IMR-90 (cell line): ENCODE measurements around the gene ASIC2. TPM values are rescaled to one million over a fixed set of nuclear protein-coding genes. Genes with fewer than 3 reads are reported as not detected.

Experiments used
- ATAC-seq: fragments of 200-7000 bp; cut with Tn5 transposase; 2 replicates; pipeline ENCODE4 v1.9.1; 2020; ENCODE audit warnings: low read depth, mild to moderate bottlenecking, moderate library complexity
- BruUV-seq: library from RNA; stranded (reverse); fragments of 400-500 nt; replicated peaks from 2 replicates; lab custom pipeline; 2021; lab: Mats Ljungman, UMichigan
- CTCF ChIA-PET: fragments of 300-600 bp; formaldehyde crosslinking; extraction: SDS; loops from one replicate; lab custom pipeline; 2021; ENCODE audit warnings: antibody characterized with exemption; lab: Yijun Ruan, JAX
- POLR2A ChIA-PET: fragments of 300-600 bp; sonication (Branson Sonifier 250); formaldehyde crosslinking; loops from one replicate; lab custom pipeline; 2022; ENCODE audit warnings: antibody characterized with exemption; ENCODE audit not compliant: unreplicated experiment; lab: Charles Lee
- DNase-seq: peaks from one replicate; pipeline ENCODE4 v3.0.0; 2013
- H2AFZ ChIP-seq: replicated peaks from 2 replicates; pipeline ENCODE3; 2013; ENCODE audit warnings: low read length, mild to moderate bottlenecking; ENCODE audit not compliant: poor library complexity
- H2AK5ac ChIP-seq: 2 replicates; pipeline ENCODE4 v1.6.1; 2013; ENCODE audit warnings: low read depth, low read length, inconsistent platforms
- H2AK9ac ChIP-seq: replicated peaks from 2 replicates; pipeline ENCODE3; 2013; ENCODE audit warnings: mild to moderate bottlenecking, low read depth, low read length, moderate library complexity; ENCODE audit not compliant: poor library complexity
- H2BK120ac ChIP-seq: 2 replicates; pipeline ENCODE4 v1.6.1; 2013; ENCODE audit warnings: low read depth, low read length, inconsistent platforms
- H2BK15ac ChIP-seq: 3 replicates; pipeline ENCODE4 v1.6.1; 2013; ENCODE audit warnings: low read depth, low read length, inconsistent platforms
- H2BK20ac ChIP-seq: 2 replicates; pipeline ENCODE4 v1.6.1; 2013; ENCODE audit warnings: low read depth, mild to moderate bottlenecking, inconsistent platforms, low read length, moderate library complexity
- H2BK5ac ChIP-seq: 2 replicates; pipeline ENCODE4 v1.6.1; 2013; ENCODE audit warnings: mild to moderate bottlenecking, low read depth, low read length, inconsistent platforms; ENCODE audit not compliant: poor library complexity, severe bottlenecking
- H3K14ac ChIP-seq: replicated peaks from 2 replicates; pipeline ENCODE4 v1.6.1; 2013; ENCODE audit warnings: low read depth, low read length, inconsistent platforms
- H3K18ac ChIP-seq: 2 replicates; pipeline ENCODE4 v1.6.1; 2013; ENCODE audit warnings: low read depth, low read length, control low read depth
- H3K23ac ChIP-seq: 2 replicates; pipeline ENCODE4 v1.6.1; 2013; ENCODE audit warnings: low read depth, low read length, inconsistent platforms
- H3K27ac ChIP-seq: 2 replicates; pipeline ENCODE4 v1.5.1; 2013; ENCODE audit warnings: mild to moderate bottlenecking, control low read depth, low read length; ENCODE audit not compliant: insufficient read depth
- H3K27me3 ChIP-seq: 2 replicates; pipeline ENCODE4 v1.6.1; 2013; ENCODE audit warnings: low read length; ENCODE audit not compliant: control insufficient read depth, insufficient read depth
- H3K36me3 ChIP-seq: 2 replicates; pipeline ENCODE4 v1.6.1; 2013; ENCODE audit warnings: low read length, mixed read lengths; ENCODE audit not compliant: control insufficient read depth, insufficient read depth
- H3K4ac ChIP-seq: 2 replicates; pipeline ENCODE4 v1.6.1; 2013; ENCODE audit warnings: low read depth, low read length, inconsistent platforms
- H3K4me1 ChIP-seq: 2 replicates; pipeline ENCODE4 v1.6.1; 2013; ENCODE audit warnings: low read length, mixed read lengths; ENCODE audit not compliant: control insufficient read depth, insufficient read depth
- H3K4me2 ChIP-seq: 2 replicates; pipeline ENCODE4 v1.6.1; 2013; ENCODE audit warnings: low read depth, mild to moderate bottlenecking, control low read depth, low read length, moderate library complexity
- H3K4me3 ChIP-seq: 2 replicates; pipeline ENCODE4 v1.5.1; 2013; ENCODE audit warnings: low read depth, mild to moderate bottlenecking, control low read depth, low read length, moderate library complexity; ENCODE audit not compliant: insufficient read depth
- H3K56ac ChIP-seq: 2 replicates; pipeline ENCODE4 v1.6.1; 2013; ENCODE audit warnings: low read length, inconsistent platforms; ENCODE audit not compliant: insufficient read depth; ENCODE audit errors: extremely low read depth
- H3K79me1 ChIP-seq, 2 experiments: 2 replicates each; pipeline ENCODE4 v1.6.1; 2013; ENCODE audit warnings: low read length in 2 of 2, inconsistent platforms in 1 of 2, low read depth in 1 of 2
- H3K9ac ChIP-seq: 2 replicates; pipeline ENCODE4 v1.6.1; 2013; ENCODE audit warnings: low read depth, low read length, control low read depth
- H3K9me1 ChIP-seq: 2 replicates; pipeline ENCODE4 v1.6.1; 2013; ENCODE audit warnings: low read length, inconsistent platforms; ENCODE audit not compliant: insufficient read depth
- H3K9me3 ChIP-seq: 2 replicates; pipeline ENCODE4 v1.6.1; 2013; ENCODE audit warnings: low read length; ENCODE audit not compliant: control insufficient read depth, insufficient read depth
- H4K20me1 ChIP-seq: 2 replicates; pipeline ENCODE4 v1.6.1; 2013; ENCODE audit warnings: low read length, inconsistent platforms; ENCODE audit not compliant: insufficient read depth
- H4K5ac ChIP-seq: 2 replicates; pipeline ENCODE4 v1.6.1; 2013; ENCODE audit warnings: mild to moderate bottlenecking, low read depth, low read length, control low read depth
- H4K8ac ChIP-seq, 2 experiments: 2 replicates each; pipeline ENCODE4 v1.6.1; 2013; ENCODE audit warnings: low read depth in 2 of 2, low read length in 2 of 2, control low read depth in 1 of 2, inconsistent platforms in 1 of 2
- H4K91ac ChIP-seq: 2 replicates; pipeline ENCODE4 v1.6.1; 2013; ENCODE audit warnings: low read depth, low read length, inconsistent platforms; ENCODE audit not compliant: insufficient read depth
- BHLHE40 ChIP-seq: fragments of 150-350 bp; IDR thresholded peaks from 2 replicates; pipeline ENCODE4 v1.6.1; 2016; ENCODE audit warnings: mild to moderate bottlenecking, low read depth, low read length
- CEBPB ChIP-seq: IDR thresholded peaks from 2 replicates; pipeline ENCODE4 v1.6.1; 2012; ENCODE audit warnings: low read depth, low read length, improper control_type of control experiment
- CHD1 ChIP-seq: IDR thresholded peaks from 2 replicates; pipeline ENCODE4 v1.6.1; 2012; ENCODE audit warnings: low read depth, low read length, improper control_type of control experiment
- ELK1 ChIP-seq: fragments of 150-350 bp; IDR thresholded peaks from 2 replicates; pipeline ENCODE4 v1.6.1; 2016; ENCODE audit warnings: low read depth, mild to moderate bottlenecking, low read length, moderate library complexity, borderline replicate concordance
- FOS ChIP-seq: fragments of 150-350 bp; IDR thresholded peaks from 2 replicates; pipeline ENCODE4 v1.6.1; 2016; ENCODE audit warnings: low read depth, low read length
- MAFK ChIP-seq: IDR thresholded peaks from 2 replicates; pipeline ENCODE4 v1.6.1; 2012; ENCODE audit warnings: low read depth, low read length, improper control_type of control experiment
- MAZ ChIP-seq: IDR thresholded peaks from 2 replicates; pipeline ENCODE4 v1.6.1; 2012; ENCODE audit warnings: low read depth, mild to moderate bottlenecking, low read length, improper control_type of control experiment, moderate library complexity, borderline replicate concordance
- MXI1 ChIP-seq: IDR thresholded peaks from 2 replicates; pipeline ENCODE4 v1.6.1; 2012; ENCODE audit warnings: low read depth, mild to moderate bottlenecking, low read length, moderate library complexity, borderline replicate concordance
- NFE2L2 ChIP-seq: fragments of 150-350 bp; IDR thresholded peaks from 2 replicates; pipeline ENCODE4 v1.6.1; 2016; ENCODE audit warnings: low read depth, mild to moderate bottlenecking, low read length
- POLR2A ChIP-seq: IDR thresholded peaks from 2 replicates; pipeline ENCODE4 v1.6.1; 2012; ENCODE audit warnings: mild to moderate bottlenecking, low read depth, low read length
- RAD21 ChIP-seq: IDR thresholded peaks from 2 replicates; pipeline ENCODE4 v1.6.1; 2012; ENCODE audit warnings: low read length, improper control_type of control experiment
- RCOR1 ChIP-seq: IDR thresholded peaks from 2 replicates; pipeline ENCODE4 v1.6.1; 2012; ENCODE audit warnings: mild to moderate bottlenecking, low read length, improper control_type of control experiment; ENCODE audit not compliant: insufficient replicate concordance
- RFX5 ChIP-seq: IDR thresholded peaks from 2 replicates; pipeline ENCODE4 v1.8.0; 2012; ENCODE audit warnings: low read depth, mild to moderate bottlenecking, low read length, moderate library complexity
- SMC3 ChIP-seq: fragments of 150-350 bp; IDR thresholded peaks from 2 replicates; pipeline ENCODE4 v1.6.1; 2016; ENCODE audit warnings: low read depth, mild to moderate bottlenecking, antibody characterized with exemption, low read length, moderate library complexity
- WGBS, 2 experiments: methylation state at CpG; one replicate each; pipeline versions ENCODE4 v1.1.5 to v1.1.7; 2013; ENCODE audit warnings: missing lambda C conversion rate in 2 of 2; ENCODE audit not compliant: insufficient read length in 1 of 2; ENCODE audit errors: extremely low coverage in 2 of 2; 5-methylcytosine and 5-hydroxymethylcytosine counted together
- dilution Hi-C: fragments of 300-500 bp; cut with HindIII; formaldehyde crosslinking; loops from one replicate; pipeline ENCODE4 v1.14.3; 2018; ENCODE audit warnings: low sequenced_read_pairs; ENCODE audit not compliant: unreplicated experiment
- in situ Hi-C: fragments of 300-500 bp; cut with MboI; formaldehyde crosslinking; loops from 3 replicates; pipeline ENCODE4 v1.14.3; 2019; ENCODE audit warnings: low sequenced_read_pairs, inconsistent platforms, mixed read lengths
- intact Hi-C: fragments of 100-400 bp; cut with micrococcal nuclease; formaldehyde crosslinking; loops from 2 replicates; pipeline ENCODE4 v1.10.0; 2022
- polyA plus RNA-seq, 3 experiments: library from polyadenylated mRNA; depleted of rRNA; stranded (reverse); fragments of >200 nt; gene quantifications; 2 replicates each; pipeline ENCODE4 v1.2.3, GENCODE V29; 2012; ENCODE audit warnings: low replicate concordance in 1 of 3
- total RNA-seq: library from RNA; depleted of rRNA; stranded (reverse); fragments of >200 nt; gene quantifications from 2 replicates; pipeline ENCODE4 v1.2.3, GENCODE V29; 2012
- TF ChIP-seq, protein P1 (sequence below): fragments of 150-350 bp; IDR thresholded peaks from 2 replicates; pipeline ENCODE4 v1.6.1; 2017; ENCODE audit warnings: mild to moderate bottlenecking, antibody characterized with exemption, low read length, low read depth
- TF ChIP-seq, protein P2 (sequence below): conservative IDR thresholded peaks from 2 replicates; pipeline ENCODE4 v1.5.1; 2012; ENCODE audit warnings: mild to moderate bottlenecking, low read depth, low read length, improper control_type of control experiment

ASIC2 gene
- total and polyA plus RNA-seq, 2 of the 4 experiments (the other 2 are of a cell fraction), result under 0.01 to 0.15 TPM

DNA sequence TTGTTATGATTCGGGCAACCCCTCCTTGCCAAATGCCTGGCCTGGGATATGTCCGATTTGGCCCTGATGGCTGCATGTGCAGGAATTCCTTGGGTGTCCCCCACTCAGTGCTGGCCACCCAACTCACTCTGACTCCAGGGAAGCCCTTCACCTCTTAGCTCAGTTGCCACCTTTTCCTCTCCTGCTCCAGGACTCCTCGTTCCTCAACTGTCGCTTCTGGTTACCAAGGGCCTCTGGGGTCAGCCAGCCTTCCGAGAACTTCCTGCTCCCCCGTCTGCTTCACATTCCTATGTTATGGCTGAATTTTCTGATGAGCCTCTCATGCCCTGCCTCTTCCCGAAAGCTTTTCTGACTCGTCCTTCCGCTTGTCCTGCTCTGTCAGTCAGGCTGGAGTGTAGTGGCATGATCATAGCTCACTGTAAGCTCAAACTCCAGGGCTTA is 237.9 kb downstream of the ASIC2 start:
- Histone ChIP-seq H3K18ac (no peak overlapping the region), H3K4me1 (no peaks in the 10 kb centered on the region), H3K9ac (no peak overlapping the region), H3K27ac (no peak overlapping the region), H3K4ac (no peak overlapping the region), H3K14ac (no peak overlapping the region), H3K56ac (no peak overlapping the region), H4K91ac (no peak overlapping the region), H3K4me2 (no peak overlapping the region), H3K9me3 (no peaks in the 10 kb centered on the region), H2AFZ (no peak overlapping the region), H2AK9ac (no peak overlapping the region), H3K36me3 (no peaks in the 10 kb centered on the region), H3K27me3 (no peaks in the 10 kb centered on the region; the same call in 1 of the 2 replicates), H4K5ac (no peak overlapping the region), H3K23ac (no peak overlapping the region), H3K9me1 (no peaks in the 10 kb centered on the region), H4K20me1 (no peaks in the 10 kb centered on the region), H2BK20ac (no peak overlapping the region), H2BK15ac (no peak overlapping the region), H2AK5ac (no peak overlapping the region), H4K8ac (no peak overlapping the region), H2BK5ac (no peak overlapping the region), H2BK120ac (no peak overlapping the region), H3K79me1 (no peaks in the 10 kb centered on the region), H3K4me3 (no peak overlapping the region)
- in situ Hi-C loops (no loop called here), dilution Hi-C loops (no loop called here), intact Hi-C loops (no loop called here)
- 32% methylated on average over 5 of the region's 9 CpGs; no CpG with 5 or more reads in 1 of the 2 experiments for WGBS, 2 experiments
- ATAC-seq, result no peak
- POLR2A ChIA-PET, result no interaction called here
- no TSS peak for BruUV-seq
- TF ChIP-seq MXI1, result no peak
- TF ChIP-seq BHLHE40, result no peak
- no peak for TF ChIP-seq RAD21
- TF ChIP-seq, protein P1, sequence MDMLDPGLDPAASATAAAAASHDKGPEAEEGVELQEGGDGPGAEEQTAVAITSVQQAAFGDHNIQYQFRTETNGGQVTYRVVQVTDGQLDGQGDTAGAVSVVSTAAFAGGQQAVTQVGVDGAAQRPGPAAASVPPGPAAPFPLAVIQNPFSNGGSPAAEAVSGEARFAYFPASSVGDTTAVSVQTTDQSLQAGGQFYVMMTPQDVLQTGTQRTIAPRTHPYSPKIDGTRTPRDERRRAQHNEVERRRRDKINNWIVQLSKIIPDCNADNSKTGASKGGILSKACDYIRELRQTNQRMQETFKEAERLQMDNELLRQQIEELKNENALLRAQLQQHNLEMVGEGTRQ, result no peak
- no peak for TF ChIP-seq FOS
- no peak for TF ChIP-seq ELK1
- no peak for TF ChIP-seq NFE2L2
- TF ChIP-seq CHD1, result no peak
- no peak for TF ChIP-seq RFX5
- TF ChIP-seq MAZ, result no peak
- TF ChIP-seq, protein P2, sequence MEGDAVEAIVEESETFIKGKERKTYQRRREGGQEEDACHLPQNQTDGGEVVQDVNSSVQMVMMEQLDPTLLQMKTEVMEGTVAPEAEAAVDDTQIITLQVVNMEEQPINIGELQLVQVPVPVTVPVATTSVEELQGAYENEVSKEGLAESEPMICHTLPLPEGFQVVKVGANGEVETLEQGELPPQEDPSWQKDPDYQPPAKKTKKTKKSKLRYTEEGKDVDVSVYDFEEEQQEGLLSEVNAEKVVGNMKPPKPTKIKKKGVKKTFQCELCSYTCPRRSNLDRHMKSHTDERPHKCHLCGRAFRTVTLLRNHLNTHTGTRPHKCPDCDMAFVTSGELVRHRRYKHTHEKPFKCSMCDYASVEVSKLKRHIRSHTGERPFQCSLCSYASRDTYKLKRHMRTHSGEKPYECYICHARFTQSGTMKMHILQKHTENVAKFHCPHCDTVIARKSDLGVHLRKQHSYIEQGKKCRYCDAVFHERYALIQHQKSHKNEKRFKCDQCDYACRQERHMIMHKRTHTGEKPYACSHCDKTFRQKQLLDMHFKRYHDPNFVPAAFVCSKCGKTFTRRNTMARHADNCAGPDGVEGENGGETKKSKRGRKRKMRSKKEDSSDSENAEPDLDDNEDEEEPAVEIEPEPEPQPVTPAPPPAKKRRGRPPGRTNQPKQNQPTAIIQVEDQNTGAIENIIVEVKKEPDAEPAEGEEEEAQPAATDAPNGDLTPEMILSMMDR, result no peak
- TF ChIP-seq RCOR1, result no peak
- TF ChIP-seq POLR2A, result no peak
- TF ChIP-seq CEBPB, result no peak
- TF ChIP-seq MAFK, result no peak
- TF ChIP-seq SMC3, result no peak
- DNase-seq, result no peak
- CTCF ChIA-PET, result interaction anchor here (2.1 kb wide), 1 partner anchor 12 kb away, joined by 5 read pairs; no protein-coding TSS in a partner anchor
